Hair follicular keratinocyte (primary cell): Measurements from ENCODE around the gene PROCR. TPM values are rescaled to one million over a fixed set of nuclear protein-coding genes. Genes with fewer than 3 reads are reported as not detected.

Experiments
- total RNA-seq: library from RNA; depleted of rRNA; stranded (reverse); fragments of >200 nt; gene quantifications from 2 replicates; pipeline ENCODE4 v1.2.3, GENCODE V29; 2015

Gene PROCR
- 151 and 162 TPM in 2 replicates for total RNA-seq

GRCh38 chr20:35171753-35172433, at the start of gene PROCR:
Gene PROCR (plus strand): TSS chr20:35172072. CDS start chr20:35172155, 83 bp downstream.

DNA sequence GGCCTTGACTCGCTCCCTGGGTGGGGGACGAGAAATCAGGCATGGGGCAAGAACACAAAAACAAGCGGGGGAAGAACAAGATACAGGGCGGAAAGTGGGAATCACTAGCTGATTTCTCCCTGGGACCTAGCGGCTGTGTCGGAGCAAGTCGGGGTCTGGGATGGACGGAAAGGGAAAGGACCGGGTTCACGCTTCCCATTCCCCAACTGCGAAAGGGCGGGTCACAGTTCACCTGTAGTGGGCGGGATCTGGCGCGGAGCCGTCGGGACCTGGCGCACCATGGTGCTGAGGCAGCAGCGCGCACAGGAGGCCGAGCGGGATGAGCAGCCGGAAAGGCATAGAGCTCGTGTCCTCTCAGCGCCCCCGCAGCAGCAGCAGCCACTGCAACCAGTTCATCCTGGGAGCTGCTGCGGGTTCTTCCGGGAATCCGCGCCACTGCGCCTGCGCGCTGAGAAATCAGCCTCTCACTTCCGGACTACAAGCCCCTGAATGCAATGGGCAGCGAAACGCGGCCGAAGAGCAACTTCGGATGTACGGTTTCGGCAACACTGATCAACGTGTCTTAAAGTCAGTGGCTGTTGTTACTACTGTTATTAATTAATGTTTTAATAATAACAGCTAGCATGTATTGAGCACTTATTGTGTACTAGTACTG, 24.8 kb upstream of the PROCR start, which contains the start of gene EDEM2:
EDEM2 (minus strand) TSS at position 417 of the 655 bp plus-strand sequence; CDS start at position 339, 78 bp downstream.

DNA sequence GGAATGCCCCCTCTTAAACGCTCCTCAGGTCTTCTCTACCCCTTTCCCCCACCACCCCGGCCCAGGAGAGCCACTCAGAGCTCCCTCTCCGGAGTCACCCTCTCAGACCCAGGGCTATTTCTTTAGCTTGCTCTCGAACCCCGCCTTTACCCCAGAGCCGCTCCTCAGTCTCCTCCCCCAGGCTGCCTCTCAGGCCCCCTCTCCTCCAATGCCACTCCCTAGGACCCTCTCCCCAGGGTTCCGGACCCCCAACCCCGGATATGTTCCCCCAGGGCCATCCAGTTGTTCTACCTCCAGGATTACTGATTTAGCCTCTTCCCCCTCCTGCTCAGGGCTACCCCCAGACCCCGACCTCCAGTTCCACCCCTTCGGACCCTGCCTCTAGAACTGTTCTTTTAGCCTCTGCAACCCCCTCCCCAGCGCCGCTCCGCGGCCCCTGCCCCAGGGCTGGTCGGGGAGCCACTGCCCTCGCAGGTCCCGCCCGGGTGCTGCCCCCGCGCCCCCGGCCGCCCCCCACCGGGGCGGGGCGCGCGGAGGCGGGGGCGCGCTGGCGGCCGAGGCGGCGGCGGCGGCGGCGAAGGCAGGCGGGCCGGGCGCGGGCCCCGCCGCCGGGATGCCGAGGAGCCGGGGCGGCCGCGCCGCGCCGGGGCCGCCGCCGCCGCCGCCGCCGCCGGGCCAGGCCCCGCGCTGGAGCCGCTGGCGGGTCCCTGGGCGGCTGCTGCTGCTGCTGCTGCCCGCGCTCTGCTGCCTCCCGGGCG, 54.4 kb downstream of the PROCR start, which contains the start of gene MMP24:
MMP24 (plus strand) TSS at position 565 of the 758 bp plus-strand sequence; CDS start at position 614, 49 bp downstream.

Other genes with a start within 250 kb of the PROCR start
- gene GSS, start 216.3 kb upstream of the PROCR start, total RNA-seq: 136 and 158 TPM in 2 replicates
- 0.65 TPM in 1 of 2 replicates, not detected in the other for gene MYH7B, start 216.2 kb upstream of the PROCR start, total RNA-seq
- gene TRPC4AP, start 79.3 kb upstream of the PROCR start, total RNA-seq: 42.5 and 49.3 TPM in 2 replicates
- 22.2 and 32.8 TPM in 2 replicates for gene EDEM2, start 24.7 kb upstream of the PROCR start, total RNA-seq
- gene MMP24, start 54.6 kb downstream of the PROCR start, total RNA-seq: under 0.01 TPM in 1 of 2 replicates, not detected in the other
- gene MMP24OS, start 106.0 kb downstream of the PROCR start, total RNA-seq: 16.9 and 20.5 TPM in 2 replicates
- 193 and 240 TPM in 2 replicates for gene EIF6, start 112.7 kb downstream of the PROCR start, total RNA-seq
- 0.62 and 1.0 TPM in 2 replicates for gene FAM83C, start 120.4 kb downstream of the PROCR start, total RNA-seq
- gene UQCC1, start 239.9 kb downstream of the PROCR start, total RNA-seq: 22.0 and 24.4 TPM in 2 replicates